Measurements from ENCODE around the gene SMARCD1. TPM values are rescaled to one million over a fixed set of nuclear protein-coding genes. Genes with fewer than 3 reads are reported as not detected.

SMARCD1 gene
- total and polyA plus RNA-seq, 2 experiments from 2014 or later = 124 to 287 TPM

DNA sequence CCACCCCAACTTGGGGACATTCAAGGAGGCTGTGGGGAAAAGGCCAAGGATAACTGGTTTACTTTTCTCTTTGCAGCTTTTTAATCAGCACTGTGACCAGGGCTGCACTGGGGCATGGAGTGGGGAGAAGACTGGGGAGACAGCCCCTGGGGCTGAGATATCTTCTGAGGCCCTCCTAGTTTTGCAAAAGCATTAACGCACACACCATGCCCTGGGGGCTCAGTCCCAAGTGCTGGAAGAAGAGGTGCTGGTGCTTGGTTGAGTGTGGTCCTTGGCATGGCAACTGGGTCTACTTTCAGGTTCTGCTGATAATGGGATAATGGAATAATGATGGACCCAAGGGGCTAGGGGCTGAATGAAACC is 9.4 kb upstream of the SMARCD1 start:
- DNase-seq (ENCODE audit: low spot score) = no peak
- no peaks in the 10 kb centered on the region for H3K9me2 ChIP-seq (ENCODE audit: insufficient read depth)
- no peaks in the 10 kb centered on the region for H3F3A ChIP-seq (replicated peaks; ENCODE audit: low read depth)
- peaks cover 16% of the 10 kb centered on the region for H3K27me3 Mint-ChIP-seq (ENCODE audit: insufficient read depth, low read depth, poor library complexity)
- peaks cover 15% of the 10 kb centered on the region for H3K27me3 ChIP-seq (ENCODE audit: insufficient read depth)
- no peaks in the 10 kb centered on the region for H3K79me2 ChIP-seq (replicated peaks; ENCODE audit: insufficient read depth)
- no peaks in the 10 kb centered on the region for H4K20me1 ChIP-seq (replicated peaks; ENCODE audit: insufficient read depth)
- no peak overlapping the region for H3K4me2 ChIP-seq
- no peaks in the 10 kb centered on the region for H3K36me3 ChIP-seq (ENCODE audit: insufficient read depth)
- TF ChIP-seq EZH2 (IDR thresholded peaks at IDR 0.05; ENCODE audit: low read depth, unreplicated experiment) = no peak
- TF ChIP-seq ZNF114 (CRISPR knock-in tag; IDR thresholded peaks at IDR 0.05) = no peak
- TF ChIP-seq JUNB (IDR thresholded peaks at IDR 0.05; ENCODE audit: unreplicated experiment) = no peak
- no peak for TF ChIP-seq POLR2AphosphoS5 (IDR thresholded peaks at IDR 0.05; ENCODE audit: low read depth)
- TF ChIP-seq, protein P1, sequence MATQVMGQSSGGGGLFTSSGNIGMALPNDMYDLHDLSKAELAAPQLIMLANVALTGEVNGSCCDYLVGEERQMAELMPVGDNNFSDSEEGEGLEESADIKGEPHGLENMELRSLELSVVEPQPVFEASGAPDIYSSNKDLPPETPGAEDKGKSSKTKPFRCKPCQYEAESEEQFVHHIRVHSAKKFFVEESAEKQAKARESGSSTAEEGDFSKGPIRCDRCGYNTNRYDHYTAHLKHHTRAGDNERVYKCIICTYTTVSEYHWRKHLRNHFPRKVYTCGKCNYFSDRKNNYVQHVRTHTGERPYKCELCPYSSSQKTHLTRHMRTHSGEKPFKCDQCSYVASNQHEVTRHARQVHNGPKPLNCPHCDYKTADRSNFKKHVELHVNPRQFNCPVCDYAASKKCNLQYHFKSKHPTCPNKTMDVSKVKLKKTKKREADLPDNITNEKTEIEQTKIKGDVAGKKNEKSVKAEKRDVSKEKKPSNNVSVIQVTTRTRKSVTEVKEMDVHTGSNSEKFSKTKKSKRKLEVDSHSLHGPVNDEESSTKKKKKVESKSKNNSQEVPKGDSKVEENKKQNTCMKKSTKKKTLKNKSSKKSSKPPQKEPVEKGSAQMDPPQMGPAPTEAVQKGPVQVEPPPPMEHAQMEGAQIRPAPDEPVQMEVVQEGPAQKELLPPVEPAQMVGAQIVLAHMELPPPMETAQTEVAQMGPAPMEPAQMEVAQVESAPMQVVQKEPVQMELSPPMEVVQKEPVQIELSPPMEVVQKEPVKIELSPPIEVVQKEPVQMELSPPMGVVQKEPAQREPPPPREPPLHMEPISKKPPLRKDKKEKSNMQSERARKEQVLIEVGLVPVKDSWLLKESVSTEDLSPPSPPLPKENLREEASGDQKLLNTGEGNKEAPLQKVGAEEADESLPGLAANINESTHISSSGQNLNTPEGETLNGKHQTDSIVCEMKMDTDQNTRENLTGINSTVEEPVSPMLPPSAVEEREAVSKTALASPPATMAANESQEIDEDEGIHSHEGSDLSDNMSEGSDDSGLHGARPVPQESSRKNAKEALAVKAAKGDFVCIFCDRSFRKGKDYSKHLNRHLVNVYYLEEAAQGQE (IDR thresholded peaks at IDR 0.05; ENCODE audit: unreplicated experiment) = no peak
- TF ChIP-seq, protein P2, sequence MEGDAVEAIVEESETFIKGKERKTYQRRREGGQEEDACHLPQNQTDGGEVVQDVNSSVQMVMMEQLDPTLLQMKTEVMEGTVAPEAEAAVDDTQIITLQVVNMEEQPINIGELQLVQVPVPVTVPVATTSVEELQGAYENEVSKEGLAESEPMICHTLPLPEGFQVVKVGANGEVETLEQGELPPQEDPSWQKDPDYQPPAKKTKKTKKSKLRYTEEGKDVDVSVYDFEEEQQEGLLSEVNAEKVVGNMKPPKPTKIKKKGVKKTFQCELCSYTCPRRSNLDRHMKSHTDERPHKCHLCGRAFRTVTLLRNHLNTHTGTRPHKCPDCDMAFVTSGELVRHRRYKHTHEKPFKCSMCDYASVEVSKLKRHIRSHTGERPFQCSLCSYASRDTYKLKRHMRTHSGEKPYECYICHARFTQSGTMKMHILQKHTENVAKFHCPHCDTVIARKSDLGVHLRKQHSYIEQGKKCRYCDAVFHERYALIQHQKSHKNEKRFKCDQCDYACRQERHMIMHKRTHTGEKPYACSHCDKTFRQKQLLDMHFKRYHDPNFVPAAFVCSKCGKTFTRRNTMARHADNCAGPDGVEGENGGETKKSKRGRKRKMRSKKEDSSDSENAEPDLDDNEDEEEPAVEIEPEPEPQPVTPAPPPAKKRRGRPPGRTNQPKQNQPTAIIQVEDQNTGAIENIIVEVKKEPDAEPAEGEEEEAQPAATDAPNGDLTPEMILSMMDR (conservative IDR thresholded peaks at IDR 0.05; ENCODE audit: low read depth in 2 of 2) = no peak
- TF ChIP-seq STAT1 (IDR thresholded peaks at IDR 0.05; ENCODE audit: unreplicated experiment) = no peak
- no peak overlapping the region for H3K4me3 ChIP-seq
- H2AFZ ChIP-seq = peak overlapping the region; percentile 94
- peaks cover 4% of the 10 kb centered on the region; the same call in 1 of the 2 replicates for H3K4me1 ChIP-seq (ENCODE audit: insufficient read depth)
- H3K27ac ChIP-seq (ENCODE audit: low read depth) = no peak overlapping the region
- H3K27ac Mint-ChIP-seq = no peak overlapping the region
- H3K4me1 Mint-ChIP-seq = peaks cover 27% of the 10 kb centered on the region
- no peaks in the 10 kb centered on the region for H3K9me3 Mint-ChIP-seq
- ATAC-seq = no peak
- H3K4me3 Mint-ChIP-seq = no peak overlapping the region
- no peaks in the 10 kb centered on the region; the same call in 2 of the 3 replicates for H3K36me3 Mint-ChIP-seq (ENCODE audit: low read depth)

DNA sequence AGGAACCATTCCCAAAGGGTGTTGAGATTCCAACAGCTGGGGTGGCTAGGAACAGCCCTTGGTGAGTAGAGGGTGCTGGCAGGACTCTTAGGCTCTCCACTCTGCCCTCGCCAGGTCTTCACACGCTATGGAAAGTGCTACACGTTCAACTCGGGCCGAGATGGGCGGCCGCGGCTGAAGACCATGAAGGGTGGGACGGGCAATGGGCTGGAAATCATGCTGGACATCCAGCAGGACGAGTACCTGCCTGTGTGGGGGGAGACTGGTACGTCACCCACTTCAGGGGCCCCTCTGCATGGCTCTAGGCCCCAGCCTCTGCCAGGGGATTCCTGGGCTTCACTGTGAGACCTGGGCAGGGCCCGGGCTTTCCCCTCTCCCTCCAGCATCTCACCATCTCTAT is 8.0 kb upstream of the SMARCD1 start:
- Histone ChIP-seq H3K79me2 (replicated peaks; ENCODE audit: insufficient read depth) (no peaks in the 10 kb centered on the region), H3K27me3 (ENCODE audit: insufficient read depth) (peaks cover 27% of the 10 kb centered on the region), H3K27ac (ENCODE audit: low read depth) (no peak overlapping the region), H3K36me3 (ENCODE audit: insufficient read depth) (no peaks in the 10 kb centered on the region), H4K20me1 (replicated peaks; ENCODE audit: insufficient read depth) (no peaks in the 10 kb centered on the region), H3K9me2 (ENCODE audit: insufficient read depth) (no peaks in the 10 kb centered on the region), H3K4me1 (ENCODE audit: insufficient read depth) (peaks cover 4% of the 10 kb centered on the region; the same call in 1 of the 2 replicates), H3K4me3 (no peak overlapping the region), H3F3A (replicated peaks; ENCODE audit: low read depth) (0 out of 2 replicates have a peak, but pooled peaks cover 3% of the 10 kb centered on the region), H3K4me2 (no peak overlapping the region), H2AFZ (no peak overlapping the region)
- peaks cover 16% of the 10 kb centered on the region for H3K27me3 Mint-ChIP-seq (ENCODE audit: insufficient read depth, low read depth, poor library complexity)
- no peak overlapping the region for H3K27ac Mint-ChIP-seq
- H3K4me3 Mint-ChIP-seq = no peak overlapping the region
- no peaks in the 10 kb centered on the region for H3K36me3 Mint-ChIP-seq (ENCODE audit: low read depth)
- ATAC-seq (no peak), DNase-seq (ENCODE audit: low spot score) (no peak)
- H3K4me1 Mint-ChIP-seq = peaks cover 30% of the 10 kb centered on the region
- H3K9me3 Mint-ChIP-seq = no peaks in the 10 kb centered on the region
- TF ChIP-seq STAT1 (IDR thresholded peaks at IDR 0.05; ENCODE audit: unreplicated experiment) = no peak
- no peak for TF ChIP-seq ZNF114 (CRISPR knock-in tag; IDR thresholded peaks at IDR 0.05)
- TF ChIP-seq ZNF331 (CRISPR knock-in tag; IDR thresholded peaks at IDR 0.05; ENCODE audit: low read depth) = no peak
- TF ChIP-seq, protein P3, sequence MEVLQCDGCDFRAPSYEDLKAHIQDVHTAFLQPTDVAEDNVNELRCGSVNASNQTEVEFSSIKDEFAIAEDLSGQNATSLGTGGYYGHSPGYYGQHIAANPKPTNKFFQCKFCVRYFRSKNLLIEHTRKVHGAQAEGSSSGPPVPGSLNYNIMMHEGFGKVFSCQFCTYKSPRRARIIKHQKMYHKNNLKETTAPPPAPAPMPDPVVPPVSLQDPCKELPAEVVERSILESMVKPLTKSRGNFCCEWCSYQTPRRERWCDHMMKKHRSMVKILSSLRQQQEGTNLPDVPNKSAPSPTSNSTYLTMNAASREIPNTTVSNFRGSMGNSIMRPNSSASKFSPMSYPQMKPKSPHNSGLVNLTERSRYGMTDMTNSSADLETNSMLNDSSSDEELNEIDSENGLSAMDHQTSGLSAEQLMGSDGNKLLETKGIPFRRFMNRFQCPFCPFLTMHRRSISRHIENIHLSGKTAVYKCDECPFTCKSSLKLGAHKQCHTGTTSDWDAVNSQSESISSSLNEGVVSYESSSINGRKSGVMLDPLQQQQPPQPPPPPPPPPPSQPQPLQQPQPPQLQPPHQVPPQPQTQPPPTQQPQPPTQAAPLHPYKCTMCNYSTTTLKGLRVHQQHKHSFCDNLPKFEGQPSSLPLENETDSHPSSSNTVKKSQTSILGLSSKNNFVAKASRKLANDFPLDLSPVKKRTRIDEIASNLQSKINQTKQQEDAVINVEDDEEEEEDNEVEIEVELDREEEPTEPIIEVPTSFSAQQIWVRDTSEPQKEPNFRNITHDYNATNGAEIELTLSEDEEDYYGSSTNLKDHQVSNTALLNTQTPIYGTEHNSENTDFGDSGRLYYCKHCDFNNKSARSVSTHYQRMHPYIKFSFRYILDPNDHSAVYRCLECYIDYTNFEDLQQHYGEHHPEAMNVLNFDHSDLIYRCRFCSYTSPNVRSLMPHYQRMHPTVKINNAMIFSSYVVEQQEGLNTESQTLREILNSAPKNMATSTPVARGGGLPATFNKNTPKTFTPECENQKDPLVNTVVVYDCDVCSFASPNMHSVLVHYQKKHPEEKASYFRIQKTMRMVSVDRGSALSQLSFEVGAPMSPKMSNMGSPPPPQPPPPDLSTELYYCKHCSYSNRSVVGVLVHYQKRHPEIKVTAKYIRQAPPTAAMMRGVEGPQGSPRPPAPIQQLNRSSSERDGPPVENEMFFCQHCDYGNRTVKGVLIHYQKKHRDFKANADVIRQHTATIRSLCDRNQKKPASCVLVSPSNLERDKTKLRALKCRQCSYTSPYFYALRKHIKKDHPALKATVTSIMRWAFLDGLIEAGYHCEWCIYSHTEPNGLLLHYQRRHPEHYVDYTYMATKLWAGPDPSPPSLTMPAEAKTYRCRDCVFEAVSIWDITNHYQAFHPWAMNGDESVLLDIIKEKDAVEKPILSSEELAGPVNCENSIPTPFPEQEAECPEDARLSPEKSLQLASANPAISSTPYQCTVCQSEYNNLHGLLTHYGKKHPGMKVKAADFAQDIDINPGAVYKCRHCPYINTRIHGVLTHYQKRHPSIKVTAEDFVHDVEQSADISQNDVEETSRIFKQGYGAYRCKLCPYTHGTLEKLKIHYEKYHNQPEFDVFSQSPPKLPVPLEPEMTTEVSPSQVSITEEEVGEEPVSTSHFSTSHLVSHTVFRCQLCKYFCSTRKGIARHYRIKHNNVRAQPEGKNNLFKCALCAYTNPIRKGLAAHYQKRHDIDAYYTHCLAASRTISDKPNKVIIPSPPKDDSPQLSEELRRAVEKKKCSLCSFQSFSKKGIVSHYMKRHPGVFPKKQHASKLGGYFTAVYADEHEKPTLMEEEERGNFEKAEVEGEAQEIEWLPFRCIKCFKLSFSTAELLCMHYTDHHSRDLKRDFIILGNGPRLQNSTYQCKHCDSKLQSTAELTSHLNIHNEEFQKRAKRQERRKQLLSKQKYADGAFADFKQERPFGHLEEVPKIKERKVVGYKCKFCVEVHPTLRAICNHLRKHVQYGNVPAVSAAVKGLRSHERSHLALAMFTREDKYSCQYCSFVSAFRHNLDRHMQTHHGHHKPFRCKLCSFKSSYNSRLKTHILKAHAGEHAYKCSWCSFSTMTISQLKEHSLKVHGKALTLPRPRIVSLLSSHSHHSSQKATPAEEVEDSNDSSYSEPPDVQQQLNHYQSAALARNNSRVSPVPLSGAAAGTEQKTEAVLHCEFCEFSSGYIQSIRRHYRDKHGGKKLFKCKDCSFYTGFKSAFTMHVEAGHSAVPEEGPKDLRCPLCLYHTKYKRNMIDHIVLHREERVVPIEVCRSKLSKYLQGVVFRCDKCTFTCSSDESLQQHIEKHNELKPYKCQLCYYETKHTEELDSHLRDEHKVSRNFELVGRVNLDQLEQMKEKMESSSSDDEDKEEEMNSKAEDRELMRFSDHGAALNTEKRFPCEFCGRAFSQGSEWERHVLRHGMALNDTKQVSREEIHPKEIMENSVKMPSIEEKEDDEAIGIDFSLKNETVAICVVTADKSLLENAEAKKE (CRISPR knock-in tag; IDR thresholded peaks at IDR 0.05) = no peak
- TF ChIP-seq EZH2phosphoT487 (IDR thresholded peaks at IDR 0.05; ENCODE audit: unreplicated experiment) = no peak
